Measurements from ENCODE around the gene LY6G5B.

- no peak for TF ChIP-seq CTCF (IDR thresholded peaks at IDR 0.05)
- peak in 1 of 2 donors; percentile 16 for TF ChIP-seq POLR2A (IDR thresholded peaks at IDR 0.05)
Observed at GRCh38 chr6:31621991-31622390, 47.8 kb upstream of the LY6G5B start.

All from adrenal gland (tissue), 5 donors.